ENCODE results near the gene SERTAD2.

The SERTAD2 gene

DNA sequence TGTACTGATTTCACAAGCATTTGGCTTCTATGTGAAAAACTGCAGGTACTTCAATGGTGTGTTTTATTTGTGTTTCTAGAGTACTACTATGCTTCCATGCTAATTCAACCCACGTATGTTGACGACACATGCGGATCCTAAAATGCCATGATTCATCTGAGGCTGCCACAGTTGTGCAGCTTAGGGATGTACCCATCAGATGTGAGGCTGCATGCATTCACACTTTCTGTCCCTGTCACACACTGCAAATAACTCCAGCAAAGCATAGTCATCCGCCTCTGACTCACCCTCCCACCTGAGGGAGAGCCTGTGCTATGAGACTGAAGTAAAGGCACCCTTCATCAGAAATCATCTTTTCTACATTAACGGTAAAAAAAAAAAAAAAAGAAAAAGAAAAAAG is 22.1 kb upstream of the SERTAD2 start:
- TF ChIP-seq, protein P1, sequence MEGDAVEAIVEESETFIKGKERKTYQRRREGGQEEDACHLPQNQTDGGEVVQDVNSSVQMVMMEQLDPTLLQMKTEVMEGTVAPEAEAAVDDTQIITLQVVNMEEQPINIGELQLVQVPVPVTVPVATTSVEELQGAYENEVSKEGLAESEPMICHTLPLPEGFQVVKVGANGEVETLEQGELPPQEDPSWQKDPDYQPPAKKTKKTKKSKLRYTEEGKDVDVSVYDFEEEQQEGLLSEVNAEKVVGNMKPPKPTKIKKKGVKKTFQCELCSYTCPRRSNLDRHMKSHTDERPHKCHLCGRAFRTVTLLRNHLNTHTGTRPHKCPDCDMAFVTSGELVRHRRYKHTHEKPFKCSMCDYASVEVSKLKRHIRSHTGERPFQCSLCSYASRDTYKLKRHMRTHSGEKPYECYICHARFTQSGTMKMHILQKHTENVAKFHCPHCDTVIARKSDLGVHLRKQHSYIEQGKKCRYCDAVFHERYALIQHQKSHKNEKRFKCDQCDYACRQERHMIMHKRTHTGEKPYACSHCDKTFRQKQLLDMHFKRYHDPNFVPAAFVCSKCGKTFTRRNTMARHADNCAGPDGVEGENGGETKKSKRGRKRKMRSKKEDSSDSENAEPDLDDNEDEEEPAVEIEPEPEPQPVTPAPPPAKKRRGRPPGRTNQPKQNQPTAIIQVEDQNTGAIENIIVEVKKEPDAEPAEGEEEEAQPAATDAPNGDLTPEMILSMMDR (IDR thresholded peaks at IDR 0.05; ENCODE audit: extremely low read depth, insufficient read depth, missing control alignments): no peak
- in situ Hi-C loops (cut with MboI; ENCODE audit: low pct_unique_long_range_greater_than_20kb, low sequenced_read_pairs, unreplicated experiment): no loop called here
- no peak for DNase-seq (ENCODE audit: low spot score)

DNA sequence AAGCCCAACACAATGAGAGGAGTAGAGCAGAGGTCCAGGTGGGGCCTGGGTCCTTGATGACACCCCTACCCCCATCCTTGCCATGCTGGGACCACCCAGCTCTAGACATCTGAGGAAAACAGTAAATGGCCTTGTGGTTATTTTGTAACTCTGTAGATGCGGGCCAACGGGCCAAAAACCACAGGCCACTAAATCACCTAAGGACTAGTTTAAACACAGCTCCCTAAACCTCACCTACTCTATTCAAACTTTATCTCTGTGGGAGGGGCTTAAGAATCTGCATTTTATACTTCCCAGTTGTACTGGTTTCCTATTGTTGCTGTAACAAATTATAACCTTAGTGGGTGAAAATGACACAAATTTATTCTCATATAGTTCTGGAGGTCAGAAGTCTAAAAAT is 19.0 kb upstream of the SERTAD2 start:
- TF ChIP-seq, protein P1 (IDR thresholded peaks at IDR 0.05; ENCODE audit: extremely low read depth, insufficient read depth, missing control alignments): no peak
- in situ Hi-C loops (cut with MboI; ENCODE audit: low pct_unique_long_range_greater_than_20kb, low sequenced_read_pairs, unreplicated experiment): no loop called here
- DNase-seq (ENCODE audit: low spot score): no peak

DNA sequence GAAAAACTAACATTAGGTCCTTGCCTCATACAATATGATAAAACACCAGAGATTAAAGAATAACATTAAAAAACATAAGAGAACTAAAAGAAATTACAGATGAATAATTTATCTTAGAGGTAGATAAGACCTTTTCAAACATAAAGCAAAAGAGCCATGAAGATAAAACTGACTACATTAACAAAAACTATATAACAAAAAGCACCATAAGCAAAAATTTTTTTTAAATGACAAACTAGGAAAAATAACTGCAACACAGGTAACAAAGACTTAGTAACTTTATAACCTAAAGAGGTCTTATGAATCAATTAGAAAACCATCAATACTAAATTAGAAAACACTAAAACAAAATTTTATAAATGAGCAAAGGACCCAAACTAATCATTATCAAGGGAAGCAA is 16.3 kb upstream of the SERTAD2 start:
- no peak for DNase-seq (ENCODE audit: low spot score)
- TF ChIP-seq, protein P1 (IDR thresholded peaks at IDR 0.05; ENCODE audit: extremely low read depth, insufficient read depth, missing control alignments): no peak
- in situ Hi-C loops (cut with MboI; ENCODE audit: low pct_unique_long_range_greater_than_20kb, low sequenced_read_pairs, unreplicated experiment): no loop called here

DNA sequence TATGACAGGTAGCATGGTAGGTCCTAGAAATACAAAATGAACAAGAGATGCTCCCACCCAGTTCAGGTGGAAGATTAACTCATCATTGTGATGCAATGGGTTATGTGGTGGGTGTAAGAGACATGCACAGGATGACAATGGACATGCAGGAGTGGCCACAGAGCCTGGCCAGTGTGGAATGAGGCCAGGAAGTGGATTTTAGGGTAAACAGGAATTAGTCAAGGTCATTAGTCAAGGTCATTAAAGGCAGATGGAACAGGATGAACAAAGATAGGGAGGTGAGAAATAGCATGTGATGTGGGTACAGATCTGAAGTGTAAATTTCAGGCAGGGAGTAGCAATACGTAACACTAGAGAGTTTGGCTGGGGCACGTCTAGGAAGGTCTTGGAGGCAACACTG is 15.6 kb upstream of the SERTAD2 start:
- TF ChIP-seq, protein P1 (IDR thresholded peaks at IDR 0.05; ENCODE audit: extremely low read depth, insufficient read depth, missing control alignments): no peak
- DNase-seq (ENCODE audit: low spot score): no peak
- in situ Hi-C loops (cut with MboI; ENCODE audit: low pct_unique_long_range_greater_than_20kb, low sequenced_read_pairs, unreplicated experiment): no loop called here

DNA sequence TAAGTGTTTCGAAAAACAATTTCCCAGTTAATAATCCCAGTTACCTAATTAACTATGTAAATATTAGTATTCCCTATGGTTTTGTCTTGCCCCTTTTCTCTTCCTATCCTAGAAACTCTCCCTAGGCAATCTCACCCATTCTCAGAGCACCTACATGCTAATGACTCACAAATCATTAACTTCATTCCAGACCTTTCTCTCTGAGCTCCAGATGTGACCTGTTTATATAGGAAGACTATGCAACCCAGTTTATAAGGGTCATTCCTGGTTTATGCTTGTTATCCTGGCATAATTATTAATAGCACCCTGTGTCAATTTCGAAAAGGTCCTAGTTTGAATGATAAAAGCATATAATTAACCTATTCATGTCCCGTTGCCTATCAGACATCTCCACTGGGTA is 14.8 kb upstream of the SERTAD2 start:
- no peak for DNase-seq (ENCODE audit: low spot score)
- in situ Hi-C loops (cut with MboI; ENCODE audit: low pct_unique_long_range_greater_than_20kb, low sequenced_read_pairs, unreplicated experiment): no loop called here
- TF ChIP-seq, protein P1 (IDR thresholded peaks at IDR 0.05; ENCODE audit: extremely low read depth, insufficient read depth, missing control alignments): no peak

DNA sequence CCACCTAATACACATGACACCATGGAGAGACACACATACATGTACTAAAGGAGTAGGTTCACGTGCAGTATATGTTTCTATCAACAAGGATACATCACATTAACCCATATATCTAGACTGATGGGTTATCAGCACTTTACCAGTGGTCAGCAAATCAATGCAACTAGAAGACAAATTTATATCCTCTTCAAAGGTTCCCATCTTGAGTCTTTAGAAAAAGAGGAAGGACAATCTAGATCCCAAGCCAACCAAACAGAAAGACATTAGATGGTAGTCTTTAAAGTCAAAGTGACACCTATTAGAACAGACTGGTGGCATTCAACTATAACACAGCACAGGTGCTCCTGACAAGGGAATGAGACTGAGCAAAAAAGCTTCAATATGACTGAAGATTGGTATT is 13.8 kb upstream of the SERTAD2 start:
- TF ChIP-seq, protein P1 (IDR thresholded peaks at IDR 0.05; ENCODE audit: extremely low read depth, insufficient read depth, missing control alignments): no peak
- no peak for DNase-seq (ENCODE audit: low spot score)
- in situ Hi-C loops (cut with MboI; ENCODE audit: low pct_unique_long_range_greater_than_20kb, low sequenced_read_pairs, unreplicated experiment): no loop called here

All from GM13977 (cell line).